Ishikawa (cell line): Measurements from ENCODE around the gene PGLYRP4.

Experiments
- EGR1 ChIP-seq: IDR thresholded peaks from 2 replicates; pipeline ENCODE4 v1.6.1; 2012
- EP300 ChIP-seq: IDR thresholded peaks from 2 replicates; pipeline ENCODE4 v1.6.1; 2012; ENCODE audit warnings: borderline replicate concordance
- TF ChIP-seq, protein P1 (sequence below): IDR thresholded peaks from 2 replicates; pipeline ENCODE4 v1.6.1; 2012; ENCODE audit warnings: low read depth, mild to moderate bottlenecking

DNA sequence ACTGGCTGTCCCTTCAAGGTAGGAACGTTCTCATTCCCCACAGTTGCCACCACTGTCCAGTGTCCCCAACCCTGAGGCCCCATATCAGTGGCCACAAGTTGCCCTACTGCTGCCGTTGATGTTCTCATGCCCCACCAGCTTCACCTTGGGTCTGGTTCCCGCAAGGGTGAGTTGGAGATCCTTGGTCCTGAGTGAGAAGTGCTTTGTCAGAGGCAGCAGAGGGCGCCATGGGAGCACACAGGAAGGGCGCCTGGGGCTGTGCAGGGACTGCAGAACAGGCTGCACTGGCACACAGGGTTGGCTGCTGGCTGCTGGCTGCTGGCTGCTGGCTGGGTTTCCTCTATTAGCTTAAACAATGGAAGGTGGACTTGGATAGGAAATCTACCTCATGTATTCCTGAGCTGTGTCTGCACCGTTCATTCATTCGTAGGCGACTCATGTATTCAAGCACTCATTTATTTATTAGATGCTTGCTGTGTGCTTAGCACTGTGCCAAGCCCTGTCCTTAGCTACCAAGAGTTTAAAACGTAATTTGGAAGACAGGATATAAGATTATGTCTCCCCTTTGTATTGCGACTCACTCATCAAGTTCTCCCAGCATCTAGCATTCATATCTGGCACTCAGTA lies 6.9 kb upstream of the PGLYRP4 start:
- TF ChIP-seq EGR1 (no peak), EP300 (no peak)
- TF ChIP-seq, protein P1, sequence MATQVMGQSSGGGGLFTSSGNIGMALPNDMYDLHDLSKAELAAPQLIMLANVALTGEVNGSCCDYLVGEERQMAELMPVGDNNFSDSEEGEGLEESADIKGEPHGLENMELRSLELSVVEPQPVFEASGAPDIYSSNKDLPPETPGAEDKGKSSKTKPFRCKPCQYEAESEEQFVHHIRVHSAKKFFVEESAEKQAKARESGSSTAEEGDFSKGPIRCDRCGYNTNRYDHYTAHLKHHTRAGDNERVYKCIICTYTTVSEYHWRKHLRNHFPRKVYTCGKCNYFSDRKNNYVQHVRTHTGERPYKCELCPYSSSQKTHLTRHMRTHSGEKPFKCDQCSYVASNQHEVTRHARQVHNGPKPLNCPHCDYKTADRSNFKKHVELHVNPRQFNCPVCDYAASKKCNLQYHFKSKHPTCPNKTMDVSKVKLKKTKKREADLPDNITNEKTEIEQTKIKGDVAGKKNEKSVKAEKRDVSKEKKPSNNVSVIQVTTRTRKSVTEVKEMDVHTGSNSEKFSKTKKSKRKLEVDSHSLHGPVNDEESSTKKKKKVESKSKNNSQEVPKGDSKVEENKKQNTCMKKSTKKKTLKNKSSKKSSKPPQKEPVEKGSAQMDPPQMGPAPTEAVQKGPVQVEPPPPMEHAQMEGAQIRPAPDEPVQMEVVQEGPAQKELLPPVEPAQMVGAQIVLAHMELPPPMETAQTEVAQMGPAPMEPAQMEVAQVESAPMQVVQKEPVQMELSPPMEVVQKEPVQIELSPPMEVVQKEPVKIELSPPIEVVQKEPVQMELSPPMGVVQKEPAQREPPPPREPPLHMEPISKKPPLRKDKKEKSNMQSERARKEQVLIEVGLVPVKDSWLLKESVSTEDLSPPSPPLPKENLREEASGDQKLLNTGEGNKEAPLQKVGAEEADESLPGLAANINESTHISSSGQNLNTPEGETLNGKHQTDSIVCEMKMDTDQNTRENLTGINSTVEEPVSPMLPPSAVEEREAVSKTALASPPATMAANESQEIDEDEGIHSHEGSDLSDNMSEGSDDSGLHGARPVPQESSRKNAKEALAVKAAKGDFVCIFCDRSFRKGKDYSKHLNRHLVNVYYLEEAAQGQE: no peak
